Activated CD4-positive, alpha-beta T cell treated with anti-CD3 and anti-CD28 coated beads, Interleukin-2, amount 10 ng/mL, durations not matched to agents 7 days and 5 days (primary cell): ENCODE results near the gene ADGRV1. TPM values are rescaled to one million over a fixed set of nuclear protein-coding genes. Genes with fewer than 3 reads are reported as not detected.

Experiments
- CTCF ChIA-PET: fragments of 350-600 bp; sonication (Branson Sonifier 250); formaldehyde crosslinking; loops from one replicate; lab custom pipeline; 2021; ENCODE audit warnings: antibody characterized with exemption; lab: Charles Lee
- POLR2A ChIA-PET: fragments of 350-600 bp; sonication (Branson Sonifier 250); formaldehyde crosslinking; loops from one replicate; lab custom pipeline; 2021; ENCODE audit warnings: antibody characterized with exemption; lab: Charles Lee
- DNase-seq: peaks from one replicate; pipeline ENCODE4 v3.0.0-alpha.2; 2020
- H3K27ac Mint-ChIP-seq: one replicate; pipeline ENCODE4 v1.8.0; 2021; ENCODE audit warnings: mild to moderate bottlenecking, moderate library complexity, mixed read lengths
- H3K27me3 Mint-ChIP-seq: one replicate; pipeline ENCODE4 v1.8.0; 2021; ENCODE audit warnings: mixed read lengths
- H3K36me3 Mint-ChIP-seq: one replicate; pipeline ENCODE4 v1.8.0; 2021; ENCODE audit warnings: low read depth, mixed read lengths
- H3K4me1 Mint-ChIP-seq: one replicate; pipeline ENCODE4 v1.8.0; 2021; ENCODE audit warnings: mixed read lengths
- H3K4me3 Mint-ChIP-seq: one replicate; pipeline ENCODE4 v1.8.0; 2021; ENCODE audit warnings: mild to moderate bottlenecking, moderate library complexity, mixed read lengths
- H3K9me3 Mint-ChIP-seq: one replicate; pipeline ENCODE4 v1.8.0; 2021; ENCODE audit warnings: mixed read lengths
- total RNA-seq, 2 experiments: library from RNA; stranded (reverse); gene quantifications; one replicate each; pipeline ENCODE4 v1.2.3, GENCODE V29; 2021

Gene ADGRV1
- total RNA-seq, 2 experiments from 2014 or later = not detected

- Mint-ChIP-seq H3K4me1 (peaks cover 14% of the 10 kb centered on the region), H3K27ac (no peak overlapping the region), H3K4me3 (no peak overlapping the region), H3K36me3 (no peaks in the 10 kb centered on the region), H3K27me3 (peaks cover 35% of the 10 kb centered on the region), H3K9me3 (no peaks in the 10 kb centered on the region)
- POLR2A ChIA-PET = no interaction called here
- CTCF ChIA-PET = no interaction called here
- no peak for DNase-seq
Measured at GRCh38 chr5:90871391-90871991, 312.9 kb downstream of the ADGRV1 start.

GRCh38 chr5:90873033-90873517, 314.5 kb downstream of the ADGRV1 start:
- H3K4me1 Mint-ChIP-seq = peaks cover 14% of the 10 kb centered on the region
- H3K27ac Mint-ChIP-seq = no peak overlapping the region
- CTCF ChIA-PET = no interaction called here
- H3K9me3 Mint-ChIP-seq = no peaks in the 10 kb centered on the region
- no peaks in the 10 kb centered on the region for H3K36me3 Mint-ChIP-seq
- H3K4me3 Mint-ChIP-seq = no peak overlapping the region
- no peak for DNase-seq
- POLR2A ChIA-PET = no interaction called here
- H3K27me3 Mint-ChIP-seq = peaks cover 48% of the 10 kb centered on the region

- peaks cover 55% of the 10 kb centered on the region for H3K27me3 Mint-ChIP-seq
- H3K27ac Mint-ChIP-seq = no peak overlapping the region
- no peaks in the 10 kb centered on the region for H3K9me3 Mint-ChIP-seq
- no peak overlapping the region for H3K4me3 Mint-ChIP-seq
- no peak for DNase-seq
- H3K4me1 Mint-ChIP-seq = peaks cover 14% of the 10 kb centered on the region
- ChIA-PET CTCF (no interaction called here), POLR2A (no interaction called here)
- H3K36me3 Mint-ChIP-seq = no peaks in the 10 kb centered on the region
Measured at GRCh38 chr5:90874066-90874465, 315.5 kb downstream of the ADGRV1 start.

- H3K27ac Mint-ChIP-seq = no peak overlapping the region
- DNase-seq = no peak
- ChIA-PET POLR2A (interaction anchor here (0.6 kb wide), 1 partner anchor 275 kb away, joined by 3 read pairs; no protein-coding TSS in a partner anchor), CTCF (no interaction called here)
- no peak overlapping the region for H3K4me3 Mint-ChIP-seq
- peaks cover 11% of the 10 kb centered on the region for H3K4me1 Mint-ChIP-seq
- H3K9me3 Mint-ChIP-seq = no peaks in the 10 kb centered on the region
- peaks cover 45% of the 10 kb centered on the region for H3K27me3 Mint-ChIP-seq
- no peaks in the 10 kb centered on the region for H3K36me3 Mint-ChIP-seq
Measured at GRCh38 chr5:90875456-90875855, 316.9 kb downstream of the ADGRV1 start.

- CTCF ChIA-PET = interaction anchor here (1.2 kb wide), 1 partner anchor 10 kb away, joined by 3 read pairs; no protein-coding TSS in a partner anchor
Measured at GRCh38 chr5:90876366-90876765, 317.8 kb downstream of the ADGRV1 start.

GRCh38 chr5:90877049-90877448, 318.5 kb downstream of the ADGRV1 start:
- POLR2A ChIA-PET = no interaction called here

More at GRCh38 chr5:90876366-90876765, 317.8 kb downstream of the ADGRV1 start:
- POLR2A ChIA-PET = no interaction called here
- H3K27me3 Mint-ChIP-seq = peaks cover 45% of the 10 kb centered on the region
- H3K4me1 Mint-ChIP-seq = peaks cover 11% of the 10 kb centered on the region
- DNase-seq = no peak
- H3K4me3 Mint-ChIP-seq = no peak overlapping the region
- H3K27ac Mint-ChIP-seq = no peak overlapping the region
- H3K9me3 Mint-ChIP-seq = no peaks in the 10 kb centered on the region
- no peaks in the 10 kb centered on the region for H3K36me3 Mint-ChIP-seq

GRCh38 chr5:90878081-90878480, 319.5 kb downstream of the ADGRV1 start:
- no peaks in the 10 kb centered on the region for H3K36me3 Mint-ChIP-seq
- CTCF ChIA-PET = no interaction called here
- no peak overlapping the region for H3K27ac Mint-ChIP-seq
- H3K27me3 Mint-ChIP-seq = peaks cover 41% of the 10 kb centered on the region
- no peak overlapping the region for H3K4me3 Mint-ChIP-seq
- no peak for DNase-seq
- H3K4me1 Mint-ChIP-seq = peaks cover 7% of the 10 kb centered on the region
- POLR2A ChIA-PET = no interaction called here
- no peaks in the 10 kb centered on the region for H3K9me3 Mint-ChIP-seq

More at GRCh38 chr5:90877049-90877448, 318.5 kb downstream of the ADGRV1 start:
- Mint-ChIP-seq H3K9me3 (no peaks in the 10 kb centered on the region), H3K36me3 (no peaks in the 10 kb centered on the region), H3K27ac (no peak overlapping the region), H3K4me1 (peaks cover 11% of the 10 kb centered on the region), H3K4me3 (no peak overlapping the region), H3K27me3 (peaks cover 42% of the 10 kb centered on the region)
- no peak for DNase-seq
- CTCF ChIA-PET = interaction anchor here (1.2 kb wide), 1 partner anchor 9 kb away, joined by 3 read pairs; no protein-coding TSS in a partner anchor

- ChIA-PET POLR2A (no interaction called here), CTCF (no interaction called here)
- no peaks in the 10 kb centered on the region for H3K36me3 Mint-ChIP-seq
- no peak overlapping the region for H3K4me3 Mint-ChIP-seq
- H3K9me3 Mint-ChIP-seq = no peaks in the 10 kb centered on the region
- H3K4me1 Mint-ChIP-seq = peaks cover 4% of the 10 kb centered on the region
- DNase-seq = no peak
- H3K27me3 Mint-ChIP-seq = peaks cover 45% of the 10 kb centered on the region
- H3K27ac Mint-ChIP-seq = no peak overlapping the region
Measured at GRCh38 chr5:90878549-90879196, 320.1 kb downstream of the ADGRV1 start.

- Mint-ChIP-seq H3K36me3 (no peaks in the 10 kb centered on the region), H3K27ac (no peak overlapping the region), H3K4me3 (no peak overlapping the region), H3K27me3 (peaks cover 43% of the 10 kb centered on the region), H3K9me3 (no peaks in the 10 kb centered on the region), H3K4me1 (no peaks in the 10 kb centered on the region)
- ChIA-PET CTCF (no interaction called here), POLR2A (no interaction called here)
- no peak for DNase-seq
Measured at GRCh38 chr5:90881626-90882150, 323.1 kb downstream of the ADGRV1 start.

- Mint-ChIP-seq H3K9me3 (no peaks in the 10 kb centered on the region), H3K36me3 (no peaks in the 10 kb centered on the region), H3K4me1 (no peaks in the 10 kb centered on the region), H3K27ac (no peak overlapping the region), H3K27me3 (peaks cover 37% of the 10 kb centered on the region), H3K4me3 (no peak overlapping the region)
- POLR2A ChIA-PET = no interaction called here
- CTCF ChIA-PET = no interaction called here
- DNase-seq = no peak
Measured at GRCh38 chr5:90882448-90882847, 323.9 kb downstream of the ADGRV1 start.

- no peak for DNase-seq
Measured at GRCh38 chr5:90885180-90885868, 326.7 kb downstream of the ADGRV1 start.

GRCh38 chr5:90886381-90886780, 327.8 kb downstream of the ADGRV1 start:
- no peaks in the 10 kb centered on the region for H3K9me3 Mint-ChIP-seq
- POLR2A ChIA-PET = no interaction called here
- DNase-seq = no peak
- H3K4me1 Mint-ChIP-seq = no peaks in the 10 kb centered on the region
- no peaks in the 10 kb centered on the region for H3K36me3 Mint-ChIP-seq
- H3K27me3 Mint-ChIP-seq = peaks cover 32% of the 10 kb centered on the region
- CTCF ChIA-PET = interaction anchor here (1.0 kb wide), 1 partner anchor 9 kb away, joined by 3 read pairs; no protein-coding TSS in a partner anchor
- no peak overlapping the region for H3K4me3 Mint-ChIP-seq
- no peak overlapping the region for H3K27ac Mint-ChIP-seq

More at GRCh38 chr5:90885180-90885868, 326.7 kb downstream of the ADGRV1 start:
- Mint-ChIP-seq H3K36me3 (no peaks in the 10 kb centered on the region), H3K4me1 (no peaks in the 10 kb centered on the region), H3K27ac (no peak overlapping the region), H3K9me3 (no peaks in the 10 kb centered on the region), H3K4me3 (no peak overlapping the region), H3K27me3 (peaks cover 32% of the 10 kb centered on the region)
- ChIA-PET POLR2A (no interaction called here), CTCF (no interaction called here)
